HG03064 (cell line): Measurements from ENCODE around the gene AKR1D1.
"Not testable (repeated sequence)": the region's sequence is repeated elsewhere in the genome, so short reads cannot be mapped to it uniquely, and the experiment has no call there.

Experiments
- ATAC-seq: cut with Tn5 transposase; IDR thresholded peaks from one replicate; pipeline ENCODE4 v1.9.1; 2021; ENCODE audit warnings: low read depth; ENCODE audit not compliant: unreplicated experiment

The AKR1D1 gene

DNA sequence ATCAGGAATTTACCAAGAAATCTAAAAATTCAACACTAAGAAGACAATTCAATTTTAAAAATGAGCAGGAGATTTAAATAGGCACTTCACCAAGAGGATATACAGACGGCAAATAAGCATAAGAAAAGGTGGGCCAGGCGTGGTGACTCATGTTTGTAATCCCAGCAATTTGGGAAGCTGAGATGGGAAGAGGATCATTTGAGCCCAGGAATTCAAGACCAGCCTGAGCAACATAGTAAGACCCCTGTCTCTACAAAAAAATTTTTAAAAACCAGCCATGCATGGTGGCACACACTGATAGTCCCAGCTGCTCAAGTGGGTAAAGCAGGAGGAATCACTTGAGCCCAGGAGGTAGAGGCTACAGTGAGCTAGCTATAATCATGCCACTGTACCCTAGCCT, 3.5 kb upstream of the AKR1D1 start:
- ATAC-seq, result no peak

- ATAC-seq, result no peak
Observed at GRCh38 chr7:138074121-138074520, 2.1 kb upstream of the AKR1D1 start.

DNA sequence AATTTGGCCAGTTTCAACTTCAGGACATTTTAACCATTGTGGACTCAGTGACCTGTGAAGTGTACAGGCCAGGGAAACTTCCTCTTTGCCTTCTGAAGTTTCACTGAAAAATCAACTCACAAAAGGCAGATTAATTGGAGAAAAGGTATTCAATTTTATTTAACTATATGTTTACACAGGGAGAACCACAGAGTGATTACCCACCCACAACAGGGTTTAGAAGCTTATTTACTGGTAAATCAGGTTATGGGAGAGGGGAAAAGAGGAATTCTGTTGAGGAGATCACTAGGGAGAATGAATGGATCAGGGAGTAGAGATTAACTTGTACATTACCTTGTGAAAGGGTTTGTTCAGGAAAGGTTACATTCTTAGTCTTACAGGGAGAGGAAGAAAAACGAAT, 1.7 kb upstream of the AKR1D1 start:
- ATAC-seq, result no peak

- no peak for ATAC-seq
Observed at GRCh38 chr7:138075350-138075749, 909 bp upstream of the AKR1D1 start.

GRCh38 chr7:138075786-138076185, 473 bp upstream of the AKR1D1 start:
- ATAC-seq, result not testable (repeated sequence)

DNA sequence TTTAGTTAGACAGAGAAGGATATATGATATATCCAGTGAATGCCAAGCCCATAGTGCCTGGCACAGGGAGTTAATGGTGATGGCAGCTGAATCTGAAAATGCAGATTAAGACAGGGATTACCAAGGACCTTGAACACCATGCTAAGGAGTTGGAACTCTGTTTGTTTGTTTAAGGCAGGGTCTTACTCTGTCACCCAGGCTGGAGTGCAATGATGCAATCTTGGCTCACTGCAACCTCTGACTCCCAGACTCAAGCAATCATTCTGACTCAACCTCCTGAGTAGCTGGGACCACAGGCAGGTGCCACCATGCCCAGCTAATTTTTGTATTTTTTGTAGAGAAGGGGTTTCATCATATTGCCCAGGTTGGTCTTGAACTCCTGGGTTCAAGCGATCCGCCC, 1.6 kb downstream of the AKR1D1 start:
- no peak for ATAC-seq

GRCh38 chr7:138079137-138079536, 2.9 kb downstream of the AKR1D1 start:
- no peak for ATAC-seq

- no peak for ATAC-seq
Observed at GRCh38 chr7:138081868-138082267, 5.6 kb downstream of the AKR1D1 start.

GRCh38 chr7:138083859-138084258, 7.6 kb downstream of the AKR1D1 start:
- no peak for ATAC-seq

DNA sequence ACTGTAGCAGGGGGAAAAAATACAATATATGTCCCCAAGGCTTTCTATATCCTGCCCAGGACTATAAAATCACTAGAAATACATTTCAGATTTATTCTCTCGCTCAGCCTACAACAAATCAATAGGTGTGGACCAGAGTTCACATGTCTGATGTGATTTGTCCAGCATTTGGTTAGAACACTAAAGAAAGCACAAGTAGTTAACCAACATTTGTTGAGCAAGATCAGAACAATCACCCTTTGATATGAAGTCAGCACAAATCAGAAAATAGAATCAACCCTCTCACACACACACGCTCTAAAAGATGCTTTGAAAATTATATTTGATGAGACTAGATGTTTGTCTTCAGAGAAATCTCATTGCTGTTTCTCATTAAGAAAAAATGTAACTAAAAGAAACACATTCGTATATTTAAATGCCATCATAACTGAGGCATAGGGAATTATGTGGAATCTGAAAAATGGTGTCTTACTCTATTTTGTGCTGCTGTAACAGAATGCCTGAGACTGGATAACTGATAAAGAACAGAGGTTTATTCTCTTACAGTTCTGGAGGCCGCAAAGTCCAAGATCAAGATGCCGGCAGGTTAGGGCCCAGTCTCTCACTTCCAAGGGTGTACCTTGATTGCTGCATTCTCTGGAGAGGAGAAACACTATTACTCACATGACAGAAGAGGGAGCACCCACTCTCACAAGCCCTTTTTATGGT, 10.5 kb downstream of the AKR1D1 start:
- ATAC-seq, result no peak

DNA sequence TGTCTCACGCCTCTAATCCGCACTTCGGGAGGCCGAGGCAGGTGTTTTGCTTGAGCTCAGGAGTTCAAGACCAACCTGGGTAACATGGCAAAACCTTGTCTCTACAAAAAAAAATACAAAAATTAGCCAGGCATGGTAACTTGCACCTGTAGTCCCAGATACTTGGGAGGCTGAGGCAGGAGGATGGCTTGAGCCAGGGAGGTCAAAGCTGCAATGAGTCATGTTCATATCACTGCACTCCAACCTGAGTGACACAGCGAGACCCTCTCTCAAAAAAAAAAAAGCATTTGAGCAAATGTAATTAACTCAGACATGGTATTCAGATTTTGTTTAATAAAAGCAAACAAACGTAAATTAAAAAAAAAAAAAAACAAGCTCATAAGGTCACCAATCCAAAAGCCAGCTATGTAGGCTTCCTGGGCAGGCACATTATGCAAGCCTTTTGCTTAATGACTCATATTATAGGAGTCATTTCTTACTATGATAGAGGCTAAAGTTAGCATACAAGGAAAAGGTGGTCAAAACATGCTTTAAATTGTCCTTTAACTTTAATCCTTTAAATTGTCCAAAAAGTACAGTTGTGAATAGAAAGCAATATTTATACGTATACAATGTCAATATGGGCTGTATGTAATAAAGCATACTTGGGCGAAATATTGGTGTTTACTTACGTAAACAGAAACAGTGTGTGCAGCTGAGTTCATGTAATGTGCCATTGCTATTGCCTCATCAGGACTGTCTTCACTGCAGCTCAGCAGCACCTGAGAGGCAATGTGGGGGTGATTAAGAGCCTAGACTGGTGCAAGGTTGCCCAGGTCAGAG, 13.0 kb downstream of the AKR1D1 start:
- ATAC-seq, result no peak

DNA sequence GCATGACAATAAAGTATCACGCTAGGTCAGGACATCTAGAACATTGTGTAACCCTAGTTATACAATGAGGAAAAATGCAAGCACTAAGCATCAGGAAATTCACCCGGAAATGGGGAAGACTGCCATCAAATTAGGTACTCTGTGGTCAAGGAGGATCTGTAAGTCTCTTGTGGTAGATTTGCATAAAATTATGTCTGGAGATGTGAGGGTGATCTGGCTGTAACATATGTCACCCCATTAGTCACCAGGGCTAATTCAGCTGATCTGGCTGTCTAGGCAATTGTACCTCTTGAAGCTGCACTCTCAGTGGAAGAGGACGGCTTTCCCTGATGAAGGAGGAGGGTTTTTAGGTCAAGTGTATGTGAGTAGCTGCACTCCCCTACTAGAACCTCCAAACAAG, 14.8 kb downstream of the AKR1D1 start:
- ATAC-seq, result no peak

DNA sequence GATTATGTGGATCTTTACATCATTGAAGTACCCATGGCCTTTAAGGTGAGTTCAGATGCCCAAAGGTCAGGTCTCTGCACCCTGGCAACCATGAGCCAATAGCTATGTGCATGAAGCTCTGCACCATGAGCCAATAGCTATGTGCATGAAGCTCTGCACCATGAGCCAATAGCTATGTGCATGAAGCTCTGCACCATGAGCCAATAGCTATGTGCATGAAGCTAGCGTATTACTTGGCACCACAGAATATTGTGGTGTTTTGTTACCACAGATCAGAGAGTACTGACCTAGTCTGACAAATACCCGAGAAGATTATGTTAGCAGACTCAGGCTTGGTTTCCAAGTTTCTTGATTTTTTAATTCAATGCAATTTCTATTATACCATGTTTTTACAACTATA, 15.6 kb downstream of the AKR1D1 start:
- not testable (repeated sequence) for ATAC-seq

DNA sequence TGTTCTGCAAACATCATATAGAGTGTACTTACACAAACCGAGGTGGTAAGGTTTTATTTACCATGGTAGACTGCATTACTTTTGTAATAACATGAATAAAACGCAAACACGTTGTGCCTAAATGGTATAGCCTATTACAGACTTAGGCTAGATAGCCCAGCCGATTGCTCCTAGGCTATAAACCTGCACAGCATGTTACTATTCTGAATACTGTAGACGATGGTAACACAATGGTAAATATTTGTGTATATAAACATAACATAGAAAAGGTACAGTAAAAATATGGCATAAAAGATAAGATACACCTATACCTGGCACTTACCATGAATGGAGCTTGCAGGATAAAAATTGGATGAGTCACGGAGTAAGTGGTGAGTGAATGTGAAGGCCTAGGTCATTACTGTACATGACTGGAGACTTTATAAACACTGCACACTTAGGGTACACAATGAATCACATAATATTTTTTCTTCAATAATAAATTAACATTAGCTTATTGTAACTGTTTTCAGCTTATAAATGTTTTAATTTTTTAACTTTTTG, 16.3 kb downstream of the AKR1D1 start:
- no peak for ATAC-seq

- ATAC-seq, result no peak
Observed at GRCh38 chr7:138095972-138096935, 20.0 kb downstream of the AKR1D1 start.

DNA sequence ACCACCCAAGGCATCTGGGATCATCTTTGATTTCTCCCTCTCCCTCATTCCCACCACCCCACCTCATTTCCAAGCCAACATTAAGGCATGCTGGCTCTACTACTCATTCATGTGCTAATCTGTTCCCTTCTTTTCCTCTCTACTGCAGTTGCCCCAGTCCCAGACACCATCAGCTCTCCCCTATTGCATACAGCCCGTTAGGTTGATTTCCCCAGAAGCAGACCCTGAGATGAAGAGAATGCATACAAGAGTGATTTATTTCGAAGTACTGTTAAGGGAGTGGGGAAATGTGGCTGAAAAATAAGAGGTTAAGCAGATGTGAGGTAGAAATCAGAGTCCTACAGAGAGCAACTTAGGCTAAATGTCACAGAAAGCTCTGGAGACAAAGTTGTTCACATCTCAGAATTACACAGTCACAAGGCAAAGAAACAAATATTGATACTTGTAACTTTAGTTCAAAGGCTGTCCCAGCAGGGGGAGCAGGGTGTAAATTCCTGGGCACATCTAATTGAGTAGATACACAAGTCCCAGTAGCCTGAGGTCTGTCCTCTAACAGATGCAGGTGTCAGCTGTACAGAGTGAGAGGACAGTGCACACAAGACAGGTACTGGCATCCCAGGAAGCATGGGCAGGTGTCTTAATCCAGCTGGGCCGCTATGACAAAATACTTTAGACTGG, 20.9 kb downstream of the AKR1D1 start:
- no peak for ATAC-seq

- no peak for ATAC-seq
Observed at GRCh38 chr7:138099813-138100212, 23.6 kb downstream of the AKR1D1 start.

DNA sequence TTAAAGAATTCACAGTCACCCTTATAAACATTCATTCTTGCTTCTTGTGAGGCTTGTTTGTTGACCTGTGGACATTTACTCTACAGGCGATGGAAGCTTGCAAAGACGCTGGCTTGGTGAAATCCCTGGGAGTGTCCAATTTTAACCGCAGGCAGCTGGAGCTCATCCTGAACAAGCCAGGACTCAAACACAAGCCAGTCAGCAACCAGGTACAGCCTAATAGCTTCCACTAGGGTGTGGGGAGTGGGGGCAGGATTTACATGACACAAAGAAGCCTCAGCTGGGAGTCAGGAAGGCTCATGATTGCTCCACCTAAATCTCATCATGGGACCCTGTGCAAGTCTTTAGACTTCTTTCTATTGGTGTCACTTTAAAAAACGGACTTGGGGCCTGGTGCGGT, 29.0 kb downstream of the AKR1D1 start:
- ATAC-seq, result no peak

DNA sequence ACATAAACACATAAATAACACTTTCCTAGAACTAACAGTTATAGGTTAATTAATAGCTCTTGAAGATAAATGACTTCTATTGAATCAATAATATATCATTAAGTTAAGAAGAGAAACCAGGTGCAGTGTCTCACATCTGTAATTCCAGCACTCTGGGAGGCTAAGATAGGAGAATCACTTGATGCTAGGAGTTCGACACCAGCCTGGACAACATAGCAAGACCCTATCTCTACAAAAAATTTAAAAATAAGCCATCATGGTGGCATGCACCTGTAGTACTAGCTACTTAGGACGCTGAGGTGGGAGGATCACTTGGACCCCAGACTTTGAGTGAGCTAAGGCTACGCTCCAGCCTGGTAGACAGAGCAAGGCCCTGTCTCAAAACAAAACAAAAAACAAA, 38.8 kb downstream of the AKR1D1 start:
- no peak for ATAC-seq

DNA sequence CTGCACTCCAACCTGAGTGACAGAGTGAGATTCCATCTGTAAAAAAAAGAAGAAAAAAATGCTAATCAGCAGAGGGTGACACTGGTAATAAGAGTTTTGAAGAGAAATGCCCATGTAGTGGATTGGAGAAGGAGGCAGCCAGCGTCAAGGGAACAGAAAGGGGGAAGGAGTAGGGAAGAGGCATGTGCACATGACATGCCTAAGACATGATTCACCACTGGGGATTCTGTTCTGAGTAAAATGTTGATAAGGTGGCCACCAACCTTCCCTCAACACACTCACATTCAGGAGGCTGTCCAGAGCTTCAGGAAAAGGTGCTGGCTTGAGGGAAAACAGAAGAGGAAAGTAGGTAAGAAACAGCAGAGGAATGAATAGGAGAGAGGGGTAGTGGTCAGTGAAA, 39.9 kb downstream of the AKR1D1 start:
- ATAC-seq, result no peak
